Stimulated activated CD4-positive, alpha-beta T cell treated with anti-CD3 and anti-CD28 coated beads, Interleukin-1b, Interleukin-23, amount 100 ng/mL, for 48 hours (primary cell): ENCODE results near the gene DBNDD2.

Experiments used
- DNase-seq: peaks from one replicate; pipeline ENCODE4 v3.0.0-alpha.2; 2020

Gene DBNDD2

GRCh38 chr20:45452772-45453691 is 44.9 kb downstream of the DBNDD2 start:
- DNase-seq, result no peak

GRCh38 chr20:45456632-45457031 is 48.5 kb downstream of the DBNDD2 start:
- DNase-seq, result peak; percentile 50

- no peak for DNase-seq
Measured at GRCh38 chr20:45459606-45460005, 51.5 kb downstream of the DBNDD2 start.
